ENCODE results near the gene RANBP9. TPM values are rescaled to one million over a fixed set of nuclear protein-coding genes. Genes with fewer than 3 reads are reported as not detected.

RANBP9 gene
- total and polyA plus RNA-seq, 9 of the 15 experiments (the other 6 are each of a cell fraction or from before 2014, with no cell fraction given), result 27.5 to 130 (median 61.5) TPM

- TF ChIP-seq THAP12 (CRISPR knock-in tag; IDR thresholded peaks at IDR 0.05) (0 out of 2 replicates have a peak, but pooled peaks have one; percentile 64), ZBTB43 (CRISPR knock-in tag; IDR thresholded peaks at IDR 0.05) (no peak), ETV1 (tag; conservative IDR thresholded peaks at IDR 0.05; ENCODE audit: low read depth) (no peak), MCM2 (IDR thresholded peaks at IDR 0.05; ENCODE audit: low read depth) (no peak), ZNF408 (CRISPR knock-in tag; IDR thresholded peaks at IDR 0.05; ENCODE audit: low read depth) (no peak), TCF3 (CRISPR knock-in tag; IDR thresholded peaks at IDR 0.05) (no peak), ZEB2 (IDR thresholded peaks at IDR 0.05) (peak; percentile 73), FOXP1 (CRISPR knock-in tag; IDR thresholded peaks at IDR 0.05) (no peak), REST (IDR thresholded peaks at IDR 0.05; ENCODE audit: borderline replicate concordance) (peak; percentile 92), REST (CRISPR knock-in tag; IDR thresholded peaks at IDR 0.05; ENCODE audit: low read depth) (no peak), FOXK2 (conservative IDR thresholded peaks at IDR 0.05 in 1 of 2, IDR thresholded peaks at IDR 0.05 in 1 of 2; ENCODE audit: low read depth in 2 of 2) (no peak), NFIC (IDR thresholded peaks at IDR 0.05) (peak; percentile 19; the same call in 1 of the 2 replicates), GATAD2B (IDR thresholded peaks at IDR 0.05; ENCODE audit: borderline replicate concordance) (no peak; the same call in 1 of the 2 replicates), SMARCC2 (IDR thresholded peaks at IDR 0.05; ENCODE audit: low read depth) (no peak)
- TF ChIP-seq, protein P1, sequence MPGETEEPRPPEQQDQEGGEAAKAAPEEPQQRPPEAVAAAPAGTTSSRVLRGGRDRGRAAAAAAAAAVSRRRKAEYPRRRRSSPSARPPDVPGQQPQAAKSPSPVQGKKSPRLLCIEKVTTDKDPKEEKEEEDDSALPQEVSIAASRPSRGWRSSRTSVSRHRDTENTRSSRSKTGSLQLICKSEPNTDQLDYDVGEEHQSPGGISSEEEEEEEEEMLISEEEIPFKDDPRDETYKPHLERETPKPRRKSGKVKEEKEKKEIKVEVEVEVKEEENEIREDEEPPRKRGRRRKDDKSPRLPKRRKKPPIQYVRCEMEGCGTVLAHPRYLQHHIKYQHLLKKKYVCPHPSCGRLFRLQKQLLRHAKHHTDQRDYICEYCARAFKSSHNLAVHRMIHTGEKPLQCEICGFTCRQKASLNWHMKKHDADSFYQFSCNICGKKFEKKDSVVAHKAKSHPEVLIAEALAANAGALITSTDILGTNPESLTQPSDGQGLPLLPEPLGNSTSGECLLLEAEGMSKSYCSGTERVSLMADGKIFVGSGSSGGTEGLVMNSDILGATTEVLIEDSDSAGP (CRISPR knock-in tag; IDR thresholded peaks at IDR 0.05), result no peak
Observed at GRCh38 chr6:13710552-13711323, 897 bp downstream of the RANBP9 start (continued).

All from K562 (cell line).